ENCODE data around the gene CARD11. TPM values are rescaled to one million over a fixed set of nuclear protein-coding genes. Genes with fewer than 3 reads are reported as not detected.
A peak's percentile ranks its signal among the peaks of the same experiment; 100 is the strongest.

Gene CARD11
- total RNA-seq, 6 experiments from 2014 or later = not detected

DNA sequence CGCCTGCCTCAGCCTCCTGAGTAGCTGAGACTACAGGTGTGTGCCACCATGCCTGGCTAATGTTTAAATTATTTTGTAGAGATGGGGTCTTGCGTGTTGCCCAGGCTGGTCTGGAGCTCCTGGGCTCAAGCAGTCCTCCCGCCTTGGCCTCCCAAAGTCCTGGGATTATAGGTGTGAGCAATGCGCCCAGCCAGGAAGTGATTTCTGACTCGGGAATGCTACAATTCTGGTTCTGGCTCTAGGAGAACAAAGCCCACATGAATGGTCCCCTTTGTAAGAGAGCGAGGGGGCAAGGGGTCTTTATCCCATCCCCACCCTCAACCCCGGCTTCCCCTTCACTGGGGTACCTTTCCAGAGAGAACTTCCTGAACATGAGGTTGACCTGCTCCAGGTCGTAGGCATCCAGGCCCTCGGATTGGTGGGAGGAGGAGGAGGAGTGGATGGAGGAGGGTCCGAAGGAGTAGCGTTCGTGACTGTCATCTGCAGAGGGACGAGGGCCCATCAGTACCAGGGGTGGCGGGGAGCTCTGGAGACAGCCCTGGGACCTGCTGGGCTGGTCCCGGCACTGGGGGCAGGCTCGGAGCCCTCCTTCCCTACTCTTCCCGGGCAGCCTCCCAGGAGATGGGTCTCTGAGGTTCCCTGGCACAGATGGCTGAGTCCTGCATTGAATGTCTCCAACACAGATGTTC, 119.6 kb downstream of the CARD11 start:
- Mint-ChIP-seq H3K36me3 (ENCODE audit: low read depth) (no peaks in the 10 kb centered on the region), H3K27me3 (ENCODE audit: insufficient read depth) (peaks cover 26% of the 10 kb centered on the region), H3K27ac (no peak overlapping the region), H3K9me3 (no peaks in the 10 kb centered on the region; the same call in 1 of the 2 replicates), H3K4me1 (ENCODE audit: low read depth) (no peaks in the 10 kb centered on the region), H3K4me3 (no peak overlapping the region)
- TF ChIP-seq, protein P1, sequence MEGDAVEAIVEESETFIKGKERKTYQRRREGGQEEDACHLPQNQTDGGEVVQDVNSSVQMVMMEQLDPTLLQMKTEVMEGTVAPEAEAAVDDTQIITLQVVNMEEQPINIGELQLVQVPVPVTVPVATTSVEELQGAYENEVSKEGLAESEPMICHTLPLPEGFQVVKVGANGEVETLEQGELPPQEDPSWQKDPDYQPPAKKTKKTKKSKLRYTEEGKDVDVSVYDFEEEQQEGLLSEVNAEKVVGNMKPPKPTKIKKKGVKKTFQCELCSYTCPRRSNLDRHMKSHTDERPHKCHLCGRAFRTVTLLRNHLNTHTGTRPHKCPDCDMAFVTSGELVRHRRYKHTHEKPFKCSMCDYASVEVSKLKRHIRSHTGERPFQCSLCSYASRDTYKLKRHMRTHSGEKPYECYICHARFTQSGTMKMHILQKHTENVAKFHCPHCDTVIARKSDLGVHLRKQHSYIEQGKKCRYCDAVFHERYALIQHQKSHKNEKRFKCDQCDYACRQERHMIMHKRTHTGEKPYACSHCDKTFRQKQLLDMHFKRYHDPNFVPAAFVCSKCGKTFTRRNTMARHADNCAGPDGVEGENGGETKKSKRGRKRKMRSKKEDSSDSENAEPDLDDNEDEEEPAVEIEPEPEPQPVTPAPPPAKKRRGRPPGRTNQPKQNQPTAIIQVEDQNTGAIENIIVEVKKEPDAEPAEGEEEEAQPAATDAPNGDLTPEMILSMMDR (IDR thresholded peaks at IDR 0.05) = no peak
- no peak for DNase-seq

DNA sequence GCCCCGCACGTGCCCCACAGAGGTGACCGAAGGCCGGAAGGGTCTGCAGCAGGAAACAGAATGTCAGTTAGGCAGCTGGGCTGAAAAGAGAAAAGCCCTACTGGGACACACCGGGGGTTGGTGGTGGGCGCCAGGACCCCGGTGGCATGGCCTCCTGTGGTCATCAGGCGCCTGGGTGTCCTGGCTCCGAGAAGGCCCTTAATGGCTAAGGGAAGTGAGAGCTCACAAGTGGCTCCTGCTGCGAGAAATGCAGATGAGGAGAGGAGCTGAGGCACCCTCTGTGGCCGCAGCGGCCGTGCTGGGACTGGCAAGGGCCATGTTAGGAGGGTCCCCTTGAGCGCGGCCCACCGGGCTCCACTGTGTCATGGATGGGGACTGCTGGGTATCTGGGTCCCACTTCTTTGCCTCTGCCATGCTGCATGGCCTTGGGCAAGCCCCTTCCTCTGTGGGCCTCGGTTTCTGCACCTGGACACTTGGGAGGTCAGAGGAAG, 120.3 kb downstream of the CARD11 start:
- Mint-ChIP-seq H3K36me3 (ENCODE audit: low read depth) (no peaks in the 10 kb centered on the region), H3K9me3 (no peaks in the 10 kb centered on the region; the same call in 1 of the 2 replicates), H3K27ac (no peak overlapping the region), H3K4me3 (no peak overlapping the region), H3K4me1 (ENCODE audit: low read depth) (no peaks in the 10 kb centered on the region), H3K27me3 (ENCODE audit: insufficient read depth) (peaks cover 24% of the 10 kb centered on the region)
- TF ChIP-seq, protein P1 (IDR thresholded peaks at IDR 0.05) = no peak
- no peak for DNase-seq

DNA sequence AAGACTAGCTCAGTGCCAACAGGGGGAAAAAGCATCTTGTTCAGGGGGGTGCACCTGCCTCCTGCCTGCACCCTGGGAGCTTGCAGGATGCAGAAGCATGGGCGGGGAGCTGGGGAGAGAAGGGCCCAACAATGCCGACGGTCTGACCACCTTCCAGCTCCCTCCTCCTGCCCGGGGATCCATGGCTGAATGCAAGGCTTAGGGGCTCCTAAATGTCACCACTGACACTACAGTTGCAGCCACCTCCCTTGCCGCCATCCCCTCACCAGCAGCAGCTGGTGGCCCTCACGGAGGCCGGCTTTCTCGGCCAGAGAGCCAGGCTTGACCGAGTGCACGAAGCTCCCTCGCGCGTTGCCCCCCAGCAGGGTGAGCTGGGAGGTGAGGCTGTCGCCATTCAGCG, 120.8 kb downstream of the CARD11 start:
- no peak overlapping the region for H3K27ac Mint-ChIP-seq
- no peak overlapping the region for H3K4me3 Mint-ChIP-seq
- peaks cover 24% of the 10 kb centered on the region for H3K27me3 Mint-ChIP-seq (ENCODE audit: insufficient read depth)
- H3K9me3 Mint-ChIP-seq = no peaks in the 10 kb centered on the region; the same call in 1 of the 2 replicates
- TF ChIP-seq, protein P1 (IDR thresholded peaks at IDR 0.05) = no peak
- no peaks in the 10 kb centered on the region for H3K36me3 Mint-ChIP-seq (ENCODE audit: low read depth)
- H3K4me1 Mint-ChIP-seq (ENCODE audit: low read depth) = no peaks in the 10 kb centered on the region
- DNase-seq = no peak

- TF ChIP-seq, protein P1 (IDR thresholded peaks at IDR 0.05) = no peak
- no peak for DNase-seq
- Mint-ChIP-seq H3K27ac (no peak overlapping the region), H3K9me3 (no peaks in the 10 kb centered on the region; the same call in 1 of the 2 replicates), H3K36me3 (ENCODE audit: low read depth) (no peaks in the 10 kb centered on the region), H3K27me3 (ENCODE audit: insufficient read depth) (peaks cover 29% of the 10 kb centered on the region), H3K4me3 (no peak overlapping the region), H3K4me1 (ENCODE audit: low read depth) (no peaks in the 10 kb centered on the region)
Measured at GRCh38 chr7:2922348-2922691, 121.3 kb downstream of the CARD11 start.

DNA sequence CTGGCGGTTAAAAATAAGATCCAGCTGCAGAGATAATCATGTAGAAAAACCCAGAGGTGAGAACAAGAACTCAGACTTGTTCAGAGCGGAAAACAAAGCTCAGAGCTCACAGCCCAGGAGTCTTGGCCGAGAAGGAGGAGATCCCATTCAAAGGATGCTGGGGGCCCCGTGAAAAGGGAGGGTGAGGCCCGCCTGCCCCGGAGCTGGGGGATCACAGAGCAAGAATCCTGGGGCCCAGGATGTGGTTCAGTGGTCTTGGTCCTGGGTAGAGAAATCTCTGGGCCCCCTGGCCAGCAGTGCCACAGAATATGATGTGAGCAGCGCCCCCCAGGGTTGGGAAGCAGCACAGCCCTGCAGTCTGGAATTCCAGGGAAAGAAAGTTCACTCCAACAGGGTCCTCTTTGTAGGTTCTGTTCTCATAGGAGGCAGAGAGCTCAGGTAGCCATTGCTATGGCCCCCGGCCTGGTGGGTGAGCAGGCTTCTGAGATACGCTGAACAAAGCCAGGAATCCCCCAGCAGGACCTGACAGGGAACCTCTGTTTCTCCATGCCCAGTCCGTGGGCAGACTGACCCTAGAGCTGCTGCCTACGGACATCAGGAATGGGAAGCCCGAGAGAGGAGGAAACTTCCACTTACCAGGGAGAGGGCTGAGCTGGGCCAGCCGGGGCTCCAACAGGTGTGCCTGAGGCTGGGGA, 121.9 kb downstream of the CARD11 start:
- Mint-ChIP-seq H3K27ac (no peak overlapping the region), H3K4me3 (no peak overlapping the region), H3K9me3 (no peaks in the 10 kb centered on the region; the same call in 1 of the 2 replicates), H3K4me1 (ENCODE audit: low read depth) (no peaks in the 10 kb centered on the region), H3K36me3 (ENCODE audit: low read depth) (no peaks in the 10 kb centered on the region), H3K27me3 (ENCODE audit: insufficient read depth) (peaks cover 31% of the 10 kb centered on the region)
- no peak for DNase-seq
- TF ChIP-seq, protein P1 (IDR thresholded peaks at IDR 0.05) = peak; percentile 49

Measured in HFFc6 (cell line).